BJ (cell line): ENCODE data around the gene PTPN7. TPM values are rescaled to one million over a fixed set of nuclear protein-coding genes. Genes with fewer than 3 reads are reported as not detected.

Experiments
- CTCF ChIA-PET: fragments of 350-600 bp; formaldehyde crosslinking; extraction: SDS; loops from one replicate; lab custom pipeline; 2021; ENCODE audit warnings: antibody characterized with exemption, inconsistent platforms; lab: Yijun Ruan, JAX
- POLR2A ChIA-PET: fragments of 300-600 bp; sonication (Branson Sonifier 250); formaldehyde crosslinking; extraction: SDS; loops from one replicate; lab custom pipeline; 2021; ENCODE audit warnings: antibody characterized with exemption; lab: Charles Lee
- DNase-seq: peaks from one replicate; pipeline ENCODE4 v3.0.0-alpha.2; 2011; ENCODE audit warnings: low read depth
- H3K27me3 ChIP-seq: 2 replicates; pipeline ENCODE4 v1.6.0; 2011; ENCODE audit warnings: low read length; ENCODE audit not compliant: control insufficient read depth, insufficient read depth
- H3K36me3 ChIP-seq: 2 replicates; pipeline ENCODE4 v1.5.1; 2011; ENCODE audit warnings: low read length; ENCODE audit not compliant: control insufficient read depth, insufficient read depth
- H3K4me3 ChIP-seq: 2 replicates; pipeline ENCODE4 v1.5.1; 2011; ENCODE audit warnings: low read depth, mild to moderate bottlenecking, control low read depth, low read length
- CTCF ChIP-seq: IDR thresholded peaks from 2 replicates; pipeline ENCODE4 v1.5.1; 2011; ENCODE audit warnings: low read depth, mild to moderate bottlenecking, control low read depth, inconsistent platforms, low read length, moderate library complexity; ENCODE audit not compliant: insufficient read depth
- polyA plus RNA-seq: library from polyadenylated mRNA; depleted of rRNA; stranded (reverse); fragments of >200 nt; gene quantifications from 2 replicates; pipeline ENCODE4 v1.2.3, GENCODE V29; 2011

PTPN7 gene
- polyA plus RNA-seq, 1 experiment: not detected

GRCh38 chr1:202135221-202135721 is 25.1 kb downstream of the PTPN7 start:
- CTCF ChIA-PET: interaction anchor here (0.6 to 27.8 kb wide), 19 partner anchors 8 to 181 kb away, joined by 3 to 642 read pairs (median 4); partner anchors contain the start of genes ARL8A, ELF3 and GPR37L1
- H3K4me3 ChIP-seq: no peak overlapping the region
- POLR2A ChIA-PET: no interaction called here
- DNase-seq: no peak
- H3K27me3 ChIP-seq: no peaks in the 10 kb centered on the region
- peaks cover 22% of the 10 kb centered on the region for H3K36me3 ChIP-seq
- peak; percentile 92 for TF ChIP-seq CTCF

GRCh38 chr1:202134645-202135172 is 25.7 kb downstream of the PTPN7 start:
- ChIA-PET POLR2A (no interaction called here), CTCF (interaction anchor here (0.6 to 27.8 kb wide), 11 partner anchors 9 to 127 kb away, joined by 3 to 642 read pairs (median 5); partner anchors contain the start of genes ARL8A, ELF3 and GPR37L1)
- no peak for DNase-seq
- no peak overlapping the region for H3K4me3 ChIP-seq
- no peaks in the 10 kb centered on the region for H3K27me3 ChIP-seq
- peaks cover 22% of the 10 kb centered on the region for H3K36me3 ChIP-seq
- no peak for TF ChIP-seq CTCF

GRCh38 chr1:202133989-202134388 is 26.4 kb downstream of the PTPN7 start:
- no peak for DNase-seq
- CTCF ChIA-PET: interaction anchor here (1.1 to 27.8 kb wide), 8 partner anchors 10 to 126 kb away, joined by 3 to 642 read pairs (median 16); partner anchors contain the start of genes ARL8A, ELF3 and GPR37L1
- TF ChIP-seq CTCF: no peak
- Histone ChIP-seq H3K4me3 (no peak overlapping the region), H3K36me3 (peaks cover 22% of the 10 kb centered on the region), H3K27me3 (no peaks in the 10 kb centered on the region)
- POLR2A ChIA-PET: no interaction called here

GRCh38 chr1:202133496-202133895 is 26.9 kb downstream of the PTPN7 start:
- peaks cover 22% of the 10 kb centered on the region for H3K36me3 ChIP-seq
- TF ChIP-seq CTCF: no peak
- H3K4me3 ChIP-seq: no peak overlapping the region
- DNase-seq: no peak
- ChIA-PET CTCF (interaction anchor here (1.1 to 27.8 kb wide), 4 partner anchors 10 to 126 kb away, joined by 3 to 642 read pairs (median 37); partner anchors contain the start of genes ELF3 and GPR37L1), POLR2A (no interaction called here)
- no peaks in the 10 kb centered on the region for H3K27me3 ChIP-seq

- Histone ChIP-seq H3K27me3 (no peaks in the 10 kb centered on the region), H3K36me3 (peaks cover 22% of the 10 kb centered on the region), H3K4me3 (no peak overlapping the region)
- ChIA-PET CTCF (interaction anchor here (1.1 to 27.8 kb wide), 4 partner anchors 10 to 125 kb away, joined by 3 to 642 read pairs (median 37); partner anchors contain the start of genes ELF3 and GPR37L1), POLR2A (no interaction called here)
- DNase-seq: no peak
- TF ChIP-seq CTCF: no peak
These were observed 27.4 kb downstream of the PTPN7 start for GRCh38 chr1:202133001-202133400.
